HG03103 (cell line): ENCODE measurements around the gene ADK.
"Not testable (repeated sequence)": the region's sequence is repeated elsewhere in the genome, so short reads cannot be mapped to it uniquely, and the experiment has no call there.

Experiments
- ATAC-seq: cut with Tn5 transposase; IDR thresholded peaks from one replicate; pipeline ENCODE4 v1.9.1; 2021; ENCODE audit warnings: low read depth; ENCODE audit not compliant: unreplicated experiment

ADK gene

DNA sequence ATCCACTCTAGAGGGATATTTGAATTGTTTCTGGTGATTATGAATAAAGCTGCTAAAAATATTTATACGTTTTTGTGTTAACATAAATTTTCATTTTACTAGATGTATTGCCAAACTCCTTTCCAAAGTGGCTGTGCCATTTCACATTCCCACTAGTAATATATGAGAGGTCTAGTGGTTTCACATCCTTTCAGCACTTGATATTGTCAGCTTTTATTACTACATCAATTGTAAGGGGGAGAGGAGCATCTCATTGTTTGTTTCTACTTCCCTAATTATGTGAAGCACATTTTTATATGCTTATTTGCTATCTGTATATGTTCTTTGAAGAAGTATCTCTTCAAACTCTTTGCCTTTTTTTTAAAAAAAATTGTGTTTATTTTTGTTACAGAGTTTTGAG is 184.5 kb downstream of the ADK start:
- no peak for ATAC-seq

DNA sequence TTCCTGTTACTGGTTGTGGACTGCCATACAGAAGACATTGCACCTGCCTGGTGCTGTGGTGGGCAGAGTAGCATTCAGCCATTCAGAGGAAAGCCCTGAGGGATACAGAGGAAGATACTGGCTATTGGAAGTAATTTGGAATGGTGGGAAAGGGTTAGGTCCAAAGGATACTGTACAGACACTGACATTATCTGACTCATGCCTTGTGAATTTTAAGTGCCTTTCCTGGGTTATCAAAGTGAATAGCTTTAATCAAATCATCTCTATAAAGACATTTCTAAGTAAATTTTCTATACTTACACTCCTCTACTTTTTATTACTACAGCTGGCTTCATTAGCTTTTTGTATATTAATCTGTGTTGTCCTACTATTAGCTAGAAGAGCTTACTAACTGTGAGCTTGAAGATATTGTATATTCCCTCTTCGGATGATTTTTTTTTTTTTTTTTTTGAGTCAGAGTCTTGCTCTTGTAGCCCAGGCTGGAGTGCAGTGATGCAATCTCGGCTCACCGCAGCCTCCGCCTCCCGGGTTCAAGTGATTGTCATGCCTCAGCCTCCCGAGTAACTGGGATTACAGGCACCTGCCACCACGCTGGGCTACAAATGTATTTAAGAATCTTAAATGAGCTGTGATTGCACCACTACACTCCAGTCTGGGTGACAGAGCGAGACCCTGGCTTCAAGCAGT is 186.5 kb downstream of the ADK start:
- no peak for ATAC-seq

DNA sequence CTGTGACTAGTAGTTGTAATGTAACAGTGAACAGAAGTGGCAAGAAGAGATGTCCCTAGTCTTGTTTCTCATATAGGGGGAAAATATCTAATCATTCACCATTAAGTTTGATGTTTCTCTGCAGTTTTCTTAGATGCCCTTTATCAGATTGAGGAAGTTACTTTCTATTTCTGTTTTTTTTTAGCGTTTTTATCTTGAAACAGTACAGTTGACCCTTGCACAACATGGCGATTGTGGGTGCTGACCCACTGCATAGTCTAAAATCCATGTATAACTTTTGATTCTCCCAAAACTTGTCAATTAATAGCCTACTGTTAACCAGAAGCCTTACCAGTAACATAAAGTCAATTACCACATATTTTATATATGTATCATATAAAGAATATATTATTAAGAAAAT is 192.0 kb downstream of the ADK start:
- ATAC-seq, result no peak

DNA sequence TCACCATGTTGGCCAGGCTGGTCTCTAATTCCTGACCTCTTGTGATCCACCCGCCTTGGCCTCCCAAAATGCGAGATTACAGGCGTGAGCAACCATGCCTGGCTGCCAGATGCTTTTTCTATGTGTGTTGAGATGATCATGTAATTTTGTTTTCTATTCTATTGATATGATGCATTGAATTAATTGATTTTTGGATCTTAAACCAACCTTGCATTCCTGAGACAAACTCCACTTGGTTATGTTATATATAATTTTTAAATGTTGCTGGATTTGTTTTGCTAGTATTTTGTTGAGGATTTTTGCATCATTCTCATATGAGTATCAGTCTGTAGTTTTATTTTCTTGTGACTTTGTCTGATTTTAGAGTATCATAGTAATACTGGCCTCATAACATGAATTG is 192.8 kb downstream of the ADK start:
- no peak for ATAC-seq

DNA sequence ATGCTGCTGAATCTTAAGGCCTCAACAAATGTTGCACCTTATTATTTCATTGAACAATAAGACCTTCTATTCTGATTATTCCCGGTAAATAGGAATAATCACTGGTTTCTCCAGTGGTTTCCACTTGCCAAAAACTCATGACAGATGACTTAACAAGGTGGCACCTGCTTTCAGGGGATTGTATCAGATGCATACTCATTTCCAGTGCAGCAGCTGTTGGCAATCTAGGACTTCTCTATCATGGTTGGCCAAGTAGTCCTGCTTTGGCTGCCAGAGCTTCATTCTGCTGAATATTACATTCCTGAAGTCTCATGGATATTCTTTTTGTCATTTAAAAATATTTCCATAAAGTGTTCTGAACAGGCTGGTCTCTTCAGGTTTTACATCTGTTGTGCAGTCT is 193.3 kb downstream of the ADK start:
- ATAC-seq, result no peak

DNA sequence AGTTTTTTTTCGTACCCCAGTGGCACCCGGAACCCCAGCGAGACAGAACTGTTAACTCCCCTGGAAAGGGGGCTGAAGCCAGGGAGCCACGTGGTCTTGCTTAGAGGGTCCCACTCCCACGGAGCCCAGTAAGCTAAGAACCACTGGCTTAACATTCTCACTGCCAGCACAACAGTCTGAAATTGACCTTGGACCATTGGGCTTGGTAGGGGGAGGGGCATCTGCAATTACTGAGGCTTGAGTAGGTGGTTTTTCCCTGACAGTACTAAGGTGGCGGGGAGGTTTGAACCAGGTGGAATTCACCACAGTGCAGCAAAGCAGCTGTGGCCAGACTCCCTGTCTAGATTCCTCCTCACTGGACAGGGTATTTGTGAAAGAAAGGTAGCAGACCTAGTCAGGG is 196.5 kb downstream of the ADK start:
- no peak for ATAC-seq

DNA sequence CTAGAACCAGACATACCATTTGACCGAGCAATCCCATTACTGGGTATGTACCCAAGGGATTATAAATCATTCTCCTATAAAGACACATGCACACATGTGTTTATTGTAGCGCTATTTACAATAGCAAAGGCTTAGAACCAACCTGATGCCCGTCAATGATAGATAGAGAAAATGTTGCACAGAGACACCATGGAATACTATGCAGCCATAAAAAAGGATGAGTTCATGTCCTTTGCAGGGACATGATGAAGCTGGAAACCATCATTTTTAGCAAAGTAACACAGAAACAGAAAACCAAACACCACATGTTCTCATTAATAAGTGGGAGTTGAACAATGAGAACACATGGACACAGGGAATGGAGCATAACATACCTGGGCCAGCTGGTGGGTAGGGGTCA is 202.0 kb downstream of the ADK start:
- ATAC-seq, result not testable (repeated sequence)

DNA sequence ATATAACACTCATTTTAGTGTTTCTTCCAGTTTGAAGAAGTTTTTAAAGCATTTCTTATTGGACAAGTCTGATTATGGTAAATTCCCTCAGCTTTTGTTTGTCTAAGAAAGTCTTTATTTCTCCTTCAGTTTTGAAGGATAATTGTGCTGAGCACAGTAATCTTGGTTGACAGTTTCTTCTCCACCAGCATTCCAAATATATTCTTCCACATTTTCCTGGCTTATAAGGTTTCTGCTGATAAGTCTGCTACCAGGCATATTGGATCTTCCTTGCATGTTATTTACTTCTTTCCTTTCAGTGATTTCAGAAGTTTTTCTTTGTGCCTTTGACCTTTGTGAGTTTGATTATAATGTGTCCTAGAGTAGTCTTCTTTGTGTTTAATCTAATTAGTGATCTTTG is 210.7 kb downstream of the ADK start:
- ATAC-seq, result no peak

DNA sequence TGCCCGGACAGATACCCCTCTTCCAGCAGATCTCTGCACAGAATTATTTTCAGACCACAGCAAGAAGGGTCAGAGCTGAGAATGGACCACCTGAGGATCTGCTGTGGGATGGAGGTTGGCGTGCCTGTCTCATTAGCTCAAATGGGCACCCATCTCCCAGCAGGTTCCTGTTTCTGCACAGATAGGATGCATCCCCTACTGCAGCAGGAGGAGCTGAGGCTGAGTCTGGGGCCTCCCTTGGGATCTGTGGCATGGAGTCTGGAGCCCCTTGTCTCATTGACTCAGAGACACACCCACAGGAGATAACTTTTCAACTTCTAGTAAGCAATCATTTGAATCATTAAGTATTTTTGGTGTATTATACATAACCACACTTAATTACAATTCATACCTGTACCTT is 212.7 kb downstream of the ADK start:
- ATAC-seq, result no peak

DNA sequence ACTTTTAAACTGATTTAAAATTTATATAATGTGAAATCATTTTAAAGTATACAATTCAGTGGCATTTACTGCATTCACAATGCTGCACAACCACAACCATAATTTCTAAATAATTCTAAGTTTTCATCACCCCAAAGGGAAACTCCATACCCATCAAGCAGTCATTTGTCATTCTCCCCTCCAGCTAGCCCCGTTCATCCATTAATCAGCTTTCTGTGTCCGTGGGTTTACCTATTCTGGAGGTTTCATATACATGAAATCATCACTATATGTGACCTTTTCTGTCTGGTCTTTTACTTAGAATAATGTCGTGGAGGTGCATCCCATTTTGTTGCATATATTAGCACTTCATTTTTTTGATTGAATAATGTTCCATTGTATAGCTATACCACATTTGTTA is 214.1 kb downstream of the ADK start:
- no peak for ATAC-seq

DNA sequence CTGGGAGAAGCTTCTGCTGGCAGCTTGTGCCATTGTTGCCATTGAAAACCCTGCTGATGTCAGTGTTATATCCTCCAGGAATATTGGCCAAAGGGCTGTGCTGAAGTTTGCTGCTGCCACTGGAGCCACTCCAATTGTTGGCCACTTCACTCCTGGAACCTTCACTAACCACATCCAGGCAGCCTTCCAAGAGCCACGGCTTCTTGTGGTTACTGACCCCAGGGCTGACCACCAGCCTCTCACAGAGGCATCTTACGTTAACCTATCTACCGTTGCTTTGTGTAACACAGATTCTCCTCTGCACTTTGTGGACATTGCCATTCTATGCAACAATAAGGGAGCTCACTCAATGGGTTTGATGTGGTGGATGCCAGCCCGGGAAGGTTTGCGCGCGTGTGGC is 220.7 kb downstream of the ADK start:
- ATAC-seq, result no peak

DNA sequence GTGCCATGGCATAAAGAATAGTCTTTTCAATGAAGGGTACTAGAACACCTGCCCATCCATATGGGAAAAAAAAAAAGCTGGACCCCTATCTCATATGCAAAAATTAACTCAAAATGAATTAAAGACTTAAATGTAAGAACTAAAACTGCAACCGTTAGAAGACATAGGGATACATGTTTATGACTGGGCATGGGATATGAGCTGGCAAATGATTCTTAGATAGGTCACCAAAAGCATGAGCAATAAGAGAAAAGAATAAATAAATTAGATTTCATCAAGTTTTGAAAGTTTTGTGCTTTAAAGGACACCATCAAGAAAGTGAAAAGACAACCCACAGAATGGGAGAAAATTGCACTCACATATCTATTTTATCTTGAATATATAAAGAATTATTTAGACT is 222.0 kb downstream of the ADK start:
- ATAC-seq, result no peak

DNA sequence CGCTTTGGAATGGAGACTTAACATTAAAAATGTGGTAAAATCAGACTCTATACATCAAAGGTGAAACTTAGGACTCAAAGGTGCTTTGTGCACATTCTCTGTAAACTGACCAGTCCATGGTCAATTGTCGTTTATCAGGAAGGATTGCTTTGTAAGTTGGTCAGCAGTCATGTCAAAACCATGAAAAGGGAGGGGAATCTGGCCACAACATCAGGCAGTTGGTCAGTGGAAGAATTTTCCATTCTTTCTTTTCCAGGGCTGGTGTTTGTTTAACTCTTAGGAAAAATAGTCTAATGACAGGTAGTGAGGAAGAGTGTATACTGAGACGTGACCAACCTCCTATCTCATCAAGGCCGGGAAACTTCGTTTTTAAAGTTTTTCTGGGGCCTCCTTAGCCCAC is 226.5 kb downstream of the ADK start:
- ATAC-seq, result no peak

DNA sequence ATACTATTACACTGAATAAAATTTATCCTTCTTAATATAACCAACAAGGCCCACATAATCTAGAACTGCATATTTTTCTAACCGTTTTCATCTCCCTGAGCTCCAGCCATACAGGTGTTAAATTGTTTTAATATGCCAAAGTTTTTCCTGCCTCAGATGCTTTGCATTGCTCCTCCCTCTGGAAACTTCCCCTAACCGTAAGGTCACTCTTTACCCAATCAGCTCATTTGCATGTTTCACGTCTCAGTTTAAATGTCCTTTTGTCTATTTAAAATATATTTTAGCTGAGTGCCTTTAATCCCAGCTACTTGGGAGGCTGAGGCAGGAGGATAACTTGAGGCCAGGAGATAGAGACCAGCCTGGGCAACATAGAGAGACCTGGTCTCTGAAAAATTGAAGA is 228.5 kb downstream of the ADK start:
- ATAC-seq, result no peak

DNA sequence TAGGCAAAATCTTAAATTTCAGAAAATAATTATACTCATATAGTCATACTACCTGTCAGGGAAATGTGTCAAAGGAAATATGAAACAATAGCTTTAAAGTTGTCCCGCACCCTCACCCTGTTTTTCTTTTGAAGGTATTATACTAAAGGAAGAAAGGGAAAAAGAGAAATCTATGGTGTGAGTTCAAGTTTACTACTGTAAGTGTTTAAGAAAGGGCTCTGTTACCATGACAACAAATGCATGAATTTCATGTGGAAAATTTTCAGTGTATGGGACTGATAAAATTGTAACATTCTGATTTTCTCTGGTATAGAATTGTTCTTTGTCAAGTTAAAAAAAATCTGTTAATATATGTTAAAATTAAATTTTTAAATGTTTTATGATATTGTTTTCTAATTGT is 229.8 kb downstream of the ADK start:
- ATAC-seq, result no peak

DNA sequence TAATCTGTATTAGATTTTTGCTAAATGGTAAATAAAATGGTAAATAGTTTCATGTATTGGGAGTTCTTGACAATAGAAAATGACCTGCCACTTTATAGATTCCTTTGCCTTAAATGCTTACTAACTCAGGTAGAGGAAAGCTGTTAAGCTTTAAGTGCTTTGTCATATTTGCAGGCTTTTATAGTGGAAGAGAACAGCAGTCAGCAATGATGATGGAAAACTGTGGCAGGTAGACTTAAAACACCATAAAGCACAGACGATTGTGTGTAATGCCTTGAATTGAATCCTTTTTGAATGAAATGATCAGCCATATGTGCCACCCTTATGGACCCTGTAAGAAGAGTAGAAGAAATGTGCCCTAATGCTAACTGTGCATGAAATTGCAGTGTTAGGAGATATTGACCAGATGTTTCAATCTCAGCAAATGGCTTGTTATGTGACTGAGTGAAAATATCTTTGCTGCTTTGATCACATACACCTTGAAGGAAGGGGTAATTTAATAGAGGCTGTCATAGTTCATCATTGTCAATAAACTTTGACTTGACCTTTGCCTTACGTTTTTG is 230.4 kb downstream of the ADK start:
- no peak for ATAC-seq

DNA sequence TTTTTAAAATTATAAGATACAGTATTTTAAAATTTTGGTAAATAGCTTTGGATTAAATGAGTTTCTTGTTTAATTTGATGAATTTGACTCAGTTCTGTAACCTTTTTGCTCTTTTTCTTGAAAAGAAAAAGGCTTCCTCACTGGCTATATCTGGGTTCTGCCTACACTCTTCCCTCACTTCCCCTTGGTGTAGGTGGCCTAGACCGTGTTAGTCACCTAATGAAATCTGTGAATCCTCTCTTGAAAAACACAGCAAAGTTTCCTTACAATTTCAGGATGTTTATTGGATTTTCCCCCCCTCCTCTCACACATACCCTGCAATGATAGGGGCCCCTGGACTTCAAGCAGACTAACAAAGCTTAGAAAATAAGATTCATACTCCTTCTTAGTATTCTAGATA is 231.6 kb downstream of the ADK start:
- no peak for ATAC-seq

DNA sequence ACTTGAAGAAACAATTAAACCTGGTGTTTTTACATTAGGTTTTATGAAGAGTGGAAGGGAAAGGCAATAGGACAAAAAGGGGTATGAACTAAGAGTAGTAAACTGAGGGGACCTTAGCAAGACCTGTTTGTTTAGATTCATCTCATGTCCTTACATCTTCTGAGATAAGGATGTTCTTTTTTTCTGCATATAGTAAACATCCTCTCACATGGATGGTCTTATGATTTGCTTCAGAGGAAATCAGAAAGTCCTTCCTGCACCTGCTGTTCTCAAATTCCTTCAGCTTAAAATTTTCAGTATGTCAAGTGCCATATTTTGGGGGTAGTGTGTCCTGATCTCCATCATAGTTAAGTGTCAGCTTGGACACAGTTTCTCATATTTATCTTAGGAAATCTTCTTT is 232.6 kb downstream of the ADK start:
- no peak for ATAC-seq

DNA sequence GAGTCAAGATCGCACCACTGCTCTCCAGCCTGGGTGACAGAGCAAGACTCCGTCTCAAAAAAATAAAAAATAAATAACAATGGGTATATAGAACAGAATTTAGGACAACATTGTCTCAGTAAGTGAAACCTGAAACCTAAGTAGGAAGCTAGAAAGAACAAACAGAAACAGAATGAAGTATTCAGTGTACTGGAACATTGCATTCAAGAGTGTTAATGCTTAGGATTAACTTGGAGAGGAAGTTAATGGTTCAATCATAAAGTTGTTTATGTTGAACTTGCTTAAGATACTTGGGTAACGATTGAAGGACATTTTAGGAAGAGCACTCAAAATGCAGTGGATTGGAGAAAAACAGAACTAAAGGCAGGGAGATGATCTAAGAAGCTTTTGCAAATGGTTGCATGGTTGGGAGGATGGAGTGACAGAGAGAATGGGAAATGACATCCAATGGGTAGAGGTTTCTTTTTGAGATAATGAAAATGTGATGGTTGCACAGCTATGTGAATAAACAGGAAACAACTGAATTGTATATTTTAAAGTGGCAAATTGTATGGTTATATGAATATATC is 233.7 kb downstream of the ADK start:
- ATAC-seq, result no peak

DNA sequence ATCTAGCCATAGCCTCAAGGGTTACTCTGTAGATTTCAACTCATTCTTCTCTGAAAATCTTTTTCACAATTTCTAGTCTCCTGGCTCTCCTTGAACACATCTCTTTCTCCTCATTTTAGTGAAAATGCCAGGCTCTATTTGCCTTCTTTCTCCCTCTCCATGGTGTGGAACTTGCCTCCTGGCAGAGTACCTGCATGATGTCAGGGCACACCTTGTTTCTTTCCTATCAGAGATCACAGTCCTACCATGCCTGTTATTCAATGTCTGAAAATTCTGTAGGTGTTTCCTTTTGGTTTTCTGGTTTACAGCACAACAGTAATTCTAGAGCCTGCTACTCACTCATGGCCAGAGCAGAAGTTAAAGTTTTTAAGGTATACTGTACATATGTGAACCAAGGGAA is 237.8 kb downstream of the ADK start:
- no peak for ATAC-seq

DNA sequence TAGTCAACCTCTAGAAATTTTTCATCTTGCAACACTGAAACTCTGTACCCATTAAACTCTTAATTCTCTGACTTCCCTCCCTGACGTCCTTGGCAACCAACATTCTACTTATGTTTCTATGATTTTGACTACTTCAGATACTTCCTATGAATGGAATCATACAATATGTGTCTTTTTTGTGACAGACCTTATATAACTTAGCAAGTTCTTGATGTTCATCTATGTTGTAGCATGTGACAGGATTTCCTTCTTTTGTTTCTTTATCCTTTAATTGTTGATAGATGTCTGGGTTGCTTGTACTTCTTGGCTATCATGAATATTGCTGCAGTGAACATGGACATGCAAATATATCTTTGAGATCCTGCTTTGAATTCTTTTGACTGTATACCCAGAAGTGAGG is 240.8 kb downstream of the ADK start:
- ATAC-seq, result no peak

DNA sequence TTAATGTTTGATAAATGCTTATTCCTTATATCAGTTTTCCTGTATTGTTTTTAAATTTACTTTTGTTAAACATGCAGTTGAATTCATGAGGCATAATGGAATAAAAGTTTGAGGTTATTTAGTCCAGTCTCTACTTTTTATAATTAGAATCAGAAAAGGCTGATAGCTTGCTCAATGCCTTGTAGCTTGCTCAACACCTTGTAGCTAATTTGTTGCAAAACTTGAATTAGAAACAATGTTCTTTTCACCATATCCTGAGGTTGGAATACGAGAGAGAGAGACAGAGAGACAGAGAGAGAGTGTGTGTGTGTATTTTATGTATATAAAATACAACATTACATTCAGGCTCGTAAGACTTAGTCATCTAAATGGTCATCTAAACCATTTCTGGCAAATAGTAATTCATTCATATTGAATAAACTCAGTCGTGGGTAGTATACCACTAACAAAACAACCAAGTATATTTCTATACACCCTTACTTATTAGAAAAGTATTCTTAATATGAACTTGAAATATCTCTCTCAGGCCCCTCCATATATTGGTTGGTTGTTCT is 243.5 kb downstream of the ADK start:
- ATAC-seq, result no peak
